Superior temporal gyrus (tissue), 1 donor: ENCODE data around the gene PARP12.

Experiments used
- DNase-seq: peaks from one replicate; pipeline ENCODE4 v3.0.0-alpha.2; 2016; ENCODE audit errors: extremely low spot score

The PARP12 gene

DNA sequence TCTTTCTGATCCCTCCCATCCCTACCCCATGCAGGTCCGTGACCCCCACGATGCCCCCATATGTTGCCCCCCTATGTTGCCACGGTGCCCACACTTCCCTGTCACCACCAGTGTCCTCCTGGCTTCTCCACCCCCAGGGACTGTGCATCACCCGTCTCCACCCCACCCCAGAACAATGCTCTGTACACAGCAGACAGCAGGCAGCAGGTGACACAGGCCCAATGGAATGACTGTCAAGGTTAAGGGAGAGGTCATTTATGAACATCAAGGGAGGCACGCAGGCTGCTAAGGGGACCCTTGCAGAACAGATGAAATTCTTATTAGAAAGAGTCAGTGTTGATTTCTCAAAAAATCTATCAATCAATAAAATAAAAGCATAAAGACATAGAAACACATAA lies 71.5 kb downstream of the PARP12 start:
- DNase-seq = no peak

DNA sequence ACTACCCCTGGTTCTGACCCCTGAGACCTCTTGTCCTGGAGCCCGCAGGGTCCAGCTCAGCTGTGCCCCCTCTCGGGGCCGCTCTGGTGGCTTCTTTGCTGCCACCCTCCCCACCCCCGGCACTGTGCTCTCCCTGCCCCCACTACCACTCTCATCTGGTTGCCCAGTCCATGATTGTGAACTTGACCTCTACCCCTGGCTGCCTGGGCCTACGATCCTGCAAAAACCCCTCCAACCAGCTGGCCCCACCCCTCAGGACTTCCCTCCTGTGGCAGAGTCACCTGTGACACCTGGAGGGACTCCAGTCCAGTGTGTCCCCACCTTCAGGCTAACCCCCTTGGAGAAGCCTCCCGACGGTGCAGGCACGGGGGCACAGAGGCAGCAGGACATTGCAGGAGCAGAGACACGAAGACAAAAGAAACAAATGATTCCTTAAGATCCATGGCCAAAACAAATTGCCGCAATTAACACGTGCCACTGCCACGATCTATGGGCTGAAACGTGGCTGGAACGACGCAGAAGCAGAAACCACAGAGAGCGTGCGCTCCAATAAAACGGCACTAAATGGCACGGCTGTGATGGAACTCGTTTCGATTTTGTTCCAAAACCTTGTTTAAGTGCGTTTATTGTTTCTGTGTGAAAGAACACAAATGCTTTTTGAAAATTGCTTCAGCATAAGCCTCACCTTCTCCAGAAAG lies 72.0 kb downstream of the PARP12 start:
- no peak for DNase-seq

DNA sequence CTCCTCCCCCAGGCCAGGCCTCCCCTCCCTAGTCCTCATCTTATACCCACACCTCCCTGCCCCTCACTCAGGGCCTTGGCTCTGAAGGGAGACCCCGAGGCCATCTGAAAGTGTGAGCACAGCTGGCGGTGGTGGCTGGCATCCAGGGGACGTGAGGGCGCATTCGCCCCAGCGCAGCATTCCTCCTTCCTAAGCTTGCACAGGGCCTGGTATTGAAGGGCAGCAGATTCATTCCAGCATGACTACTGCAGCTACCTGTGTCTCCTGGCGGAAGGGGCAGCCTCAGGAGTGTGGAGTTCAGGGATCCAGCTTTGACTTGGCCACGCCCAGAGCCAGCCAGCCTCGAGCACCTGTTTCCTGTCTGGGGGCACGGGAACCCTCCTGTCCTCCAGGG lies 72.6 kb downstream of the PARP12 start:
- no peak for DNase-seq

DNA sequence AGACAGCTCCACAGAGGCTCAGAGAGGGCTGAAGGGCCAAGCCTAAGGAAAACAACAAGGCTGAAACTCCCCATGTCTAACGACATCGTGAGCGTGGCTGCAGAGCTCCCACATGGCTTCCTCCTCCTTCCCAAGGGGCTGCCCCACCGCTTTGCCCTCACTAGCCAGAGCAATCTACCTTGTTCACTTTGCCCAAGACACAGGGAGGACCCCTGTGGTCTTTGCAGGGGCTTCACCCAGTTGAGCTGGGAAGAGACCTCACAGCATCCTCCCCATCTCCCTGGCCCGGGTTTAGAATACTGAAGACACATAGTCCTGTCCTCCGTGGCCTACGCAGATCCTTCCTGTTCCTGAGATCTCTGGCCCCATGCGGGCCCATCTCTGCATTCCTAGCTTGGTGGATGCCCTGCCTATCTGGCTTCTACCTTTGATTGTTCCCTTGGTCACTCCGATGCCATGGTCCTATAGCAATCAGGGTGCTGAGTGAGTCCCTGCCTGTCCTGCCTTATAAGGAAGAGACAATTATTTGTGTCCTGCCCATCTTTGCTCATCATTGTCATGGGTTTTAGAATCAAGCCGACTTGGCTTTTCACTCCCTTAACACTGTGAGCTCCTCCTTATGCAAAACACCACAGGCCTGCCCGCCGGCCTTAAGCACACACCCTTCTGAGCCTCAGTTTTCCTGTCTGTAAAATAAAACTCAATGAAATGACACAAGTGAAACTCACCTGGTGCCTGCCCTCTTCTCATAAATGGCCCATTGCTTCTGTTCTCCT lies 73.2 kb downstream of the PARP12 start:
- no peak for DNase-seq

DNA sequence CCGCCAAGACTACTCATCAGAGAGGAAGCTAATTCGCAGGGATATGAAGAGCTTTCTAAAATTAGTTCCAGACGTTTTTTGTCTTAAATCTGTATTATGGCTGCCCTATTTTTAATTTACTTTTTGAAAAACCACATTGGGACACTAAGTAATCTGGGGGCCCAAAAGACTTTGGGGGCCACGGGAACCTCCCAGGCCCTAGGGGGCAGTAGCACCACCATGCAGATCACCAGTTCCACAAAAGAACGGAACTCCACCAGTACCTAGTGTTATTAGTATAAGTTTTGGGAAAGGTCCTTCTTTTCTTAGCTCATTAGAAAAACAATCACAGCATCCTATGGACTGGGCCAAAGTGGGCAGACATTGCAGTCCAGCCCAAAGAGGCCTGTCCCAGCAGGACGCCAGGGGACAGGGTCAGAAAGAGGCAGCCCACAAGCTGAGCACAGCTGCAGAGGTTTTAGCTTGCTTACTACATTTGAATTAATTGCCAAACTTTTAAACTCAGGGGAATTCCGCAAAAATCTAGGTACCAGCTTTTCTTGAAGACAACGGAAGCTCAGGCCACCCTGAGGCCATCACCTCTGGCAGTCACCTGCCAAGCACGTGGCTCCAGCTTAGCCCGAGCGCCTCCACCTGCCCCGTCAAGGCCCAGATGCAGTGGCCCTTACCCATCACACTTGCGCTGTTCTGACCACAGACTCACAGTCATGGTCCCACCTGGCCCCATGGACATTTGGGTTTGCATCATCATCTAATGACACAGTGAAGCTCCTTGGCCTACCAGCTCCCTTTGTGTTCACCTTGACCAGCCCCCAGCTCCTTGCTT lies 74.8 kb downstream of the PARP12 start:
- no peak for DNase-seq

DNA sequence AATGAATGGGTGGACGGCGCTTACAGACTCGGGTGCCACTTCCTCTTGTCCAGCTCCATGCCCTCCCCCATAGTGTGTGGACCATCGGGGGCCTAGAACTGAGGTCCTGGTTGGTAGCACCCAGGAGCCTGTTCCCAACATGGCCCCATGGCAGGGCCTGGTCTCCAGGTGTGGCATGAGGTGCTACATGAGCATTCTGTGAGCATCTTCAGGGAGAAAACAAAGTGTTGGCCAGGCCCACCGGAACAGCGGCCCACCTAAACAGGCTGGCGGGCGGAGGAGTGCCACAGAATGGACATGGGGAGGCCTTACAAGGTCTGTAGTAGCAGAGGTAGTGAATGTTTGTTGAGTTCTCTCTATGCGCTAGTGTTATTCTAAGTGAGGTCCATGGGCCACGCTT lies 76.9 kb downstream of the PARP12 start:
- DNase-seq = no peak

DNA sequence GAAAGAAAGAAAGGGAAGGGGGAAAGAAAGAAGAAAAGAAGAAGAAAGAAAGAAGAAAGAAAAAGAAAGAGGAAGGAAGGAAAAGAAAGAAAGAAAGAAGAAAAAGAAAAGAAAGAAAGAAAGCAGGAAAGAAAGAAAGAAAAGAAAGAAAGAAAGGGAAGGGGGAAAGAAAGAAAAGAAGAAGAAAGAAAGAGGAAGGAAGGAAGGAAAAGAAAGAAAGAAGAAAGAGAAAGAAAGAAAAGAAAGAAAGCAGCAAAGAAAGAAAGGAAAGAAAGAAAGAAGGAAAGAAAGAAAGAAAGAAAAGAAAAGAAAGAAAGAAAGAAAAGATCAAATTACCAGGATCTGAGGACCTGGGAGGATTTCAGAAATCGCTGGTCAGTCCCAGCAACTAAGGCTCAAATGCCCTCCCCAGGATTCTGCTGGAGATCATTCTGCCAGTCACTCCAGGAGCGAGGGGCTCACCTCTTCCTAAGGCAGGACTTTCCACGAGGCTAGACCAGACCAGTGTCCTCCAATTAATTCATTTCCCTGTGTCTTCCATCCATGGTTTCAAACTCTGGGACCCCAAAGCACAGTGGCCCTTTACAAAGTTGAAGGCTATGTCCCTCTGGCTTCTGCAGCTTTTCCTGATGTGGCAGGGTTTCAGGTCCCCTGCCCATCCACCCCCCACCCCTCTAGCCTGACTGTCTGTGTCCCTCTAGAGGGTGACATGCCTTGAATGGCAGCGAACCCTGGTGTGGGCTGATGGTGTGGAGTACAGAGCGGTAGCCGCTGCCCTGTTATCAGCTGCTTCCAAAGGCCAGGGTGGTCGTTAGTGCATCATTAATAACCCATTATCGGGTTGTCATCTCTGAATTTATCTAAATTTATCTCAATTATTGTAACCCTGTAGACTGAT lies 77.9 kb downstream of the PARP12 start:
- DNase-seq = no peak

DNA sequence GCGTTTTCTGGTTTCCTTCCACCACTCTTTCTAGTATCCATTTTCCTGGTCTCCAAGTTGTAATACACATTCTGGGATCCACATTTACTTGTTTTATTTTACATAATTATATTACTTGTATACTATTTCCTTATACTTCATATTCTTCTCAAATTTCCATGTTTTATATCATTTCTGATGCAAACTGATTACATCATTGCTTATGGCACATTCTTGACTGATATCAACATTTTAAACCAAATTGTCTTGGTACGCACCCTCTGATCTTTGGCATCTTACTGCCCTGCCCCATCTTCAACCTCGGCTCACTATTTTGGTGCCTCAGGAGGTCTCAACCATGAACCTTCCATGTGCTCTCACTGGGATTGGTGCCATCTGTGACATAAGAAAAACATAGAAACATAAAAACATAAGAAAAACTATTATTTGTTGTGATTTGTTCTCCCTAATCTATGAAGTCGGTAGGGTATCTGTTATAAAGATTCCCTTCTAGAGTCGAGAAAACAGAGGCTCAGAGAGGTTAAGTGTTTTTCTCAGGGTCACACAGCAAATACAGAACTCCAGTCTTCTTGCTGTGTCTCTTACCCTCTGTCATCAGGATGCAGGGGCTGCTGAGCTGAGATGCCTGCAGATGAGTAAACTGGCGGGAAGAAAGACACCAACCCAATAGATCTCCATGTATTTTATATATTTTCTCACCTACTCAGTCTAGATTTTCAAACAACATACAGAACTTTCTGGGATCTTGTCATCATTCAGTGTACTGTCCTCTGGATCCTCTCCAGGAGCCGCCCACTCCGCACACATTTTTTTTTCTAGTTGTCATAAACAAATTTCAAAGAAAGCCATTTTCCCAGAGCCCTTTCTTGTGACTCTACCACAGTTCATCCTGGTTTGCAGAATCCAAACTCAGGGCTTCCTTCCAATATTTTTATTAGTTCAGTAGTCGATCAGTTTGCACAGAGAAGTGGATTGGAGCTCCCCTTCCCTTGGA lies 79.5 kb downstream of the PARP12 start:
- DNase-seq = no peak

DNA sequence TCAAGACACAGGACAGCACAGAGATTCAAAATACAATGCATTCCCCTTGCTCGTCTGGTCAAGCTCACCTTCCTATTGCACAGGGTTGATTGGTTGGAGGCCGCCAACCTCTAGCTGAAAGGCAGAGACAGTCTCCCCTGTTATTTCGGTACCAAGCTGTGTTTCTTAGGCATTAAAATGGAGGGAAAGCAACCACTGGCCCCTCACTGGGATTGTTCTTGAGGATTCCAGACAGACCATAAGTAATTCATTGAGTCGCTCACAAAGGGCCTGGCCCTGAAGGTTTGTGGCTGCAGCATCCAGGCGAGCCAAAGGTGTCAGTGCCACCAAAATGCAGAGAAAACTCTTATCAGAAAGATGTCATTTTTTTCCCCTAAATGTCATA lies 81.2 kb downstream of the PARP12 start:
- DNase-seq = no peak

DNA sequence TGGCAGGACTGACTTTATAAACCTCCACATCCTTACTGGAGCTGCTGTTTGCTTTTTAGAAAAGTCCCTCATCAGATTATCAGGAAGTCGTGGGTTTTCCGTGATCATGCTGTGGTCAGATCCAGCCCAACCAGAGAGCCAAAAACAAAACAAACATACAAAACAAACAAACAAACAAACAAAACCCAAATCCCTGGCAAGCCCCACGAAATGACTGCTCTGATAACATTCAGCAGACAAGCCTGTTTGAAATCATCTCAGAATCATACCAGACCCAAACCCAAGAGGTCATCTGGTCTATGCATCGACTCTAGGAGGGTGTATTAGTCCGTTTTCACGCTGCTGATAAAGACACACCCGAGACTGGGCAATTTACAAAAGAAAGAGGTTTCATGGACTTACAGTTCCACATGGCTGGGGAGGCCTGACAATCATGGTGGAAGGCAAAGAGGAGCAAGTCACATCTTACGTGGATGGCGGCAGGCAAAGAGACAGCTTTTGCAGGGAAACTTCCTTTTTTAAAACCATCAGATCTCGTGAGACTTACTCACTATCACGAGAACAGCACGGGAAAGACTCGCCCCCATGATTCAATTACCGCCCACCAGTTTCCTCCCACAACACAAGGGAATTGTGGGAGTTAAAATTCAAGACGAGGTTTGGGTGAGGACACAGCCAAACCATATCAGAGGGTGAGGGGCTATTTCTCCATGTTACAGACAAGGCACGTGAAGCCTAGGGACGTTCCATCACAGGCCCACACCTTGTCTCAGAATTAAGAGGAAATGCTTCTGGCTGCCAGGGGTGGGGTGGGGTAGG lies 85.7 kb downstream of the PARP12 start:
- no peak for DNase-seq

DNA sequence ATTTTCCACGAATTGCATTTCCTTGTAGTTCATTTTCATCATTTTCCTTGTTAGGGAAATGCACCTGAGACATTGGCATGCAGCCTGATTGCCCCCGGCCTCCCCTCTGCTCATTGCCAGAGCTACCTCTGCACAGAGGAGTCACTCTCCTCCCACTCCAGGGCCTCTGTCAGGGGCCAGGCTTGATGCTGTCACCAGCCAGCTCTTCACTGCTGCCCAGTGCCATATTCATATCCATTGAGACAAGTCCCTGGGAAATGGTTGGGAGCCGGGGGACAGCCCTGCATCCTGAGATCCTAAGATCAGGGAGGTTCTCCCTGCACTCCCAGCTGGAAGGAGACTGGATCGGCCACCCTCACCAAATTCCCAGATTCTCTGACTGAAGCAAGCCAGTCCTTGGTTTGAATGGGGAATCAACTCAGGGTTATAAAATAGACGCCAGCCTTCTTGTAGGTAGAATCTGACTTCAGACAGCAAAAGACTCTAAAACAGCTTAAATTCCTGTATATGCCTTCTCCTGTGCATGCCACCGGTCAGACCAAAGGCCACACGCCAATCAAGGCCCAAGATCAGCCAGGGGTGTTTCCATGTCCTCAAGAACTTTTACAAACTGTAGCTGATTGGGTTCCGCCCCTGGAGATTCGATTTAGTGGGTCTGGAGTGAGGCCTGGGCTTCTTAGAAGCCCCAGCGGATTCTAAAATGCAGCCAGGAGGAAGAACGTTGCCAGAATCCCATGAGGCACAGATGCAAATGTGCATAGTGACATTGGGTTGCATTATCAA lies 86.5 kb downstream of the PARP12 start:
- no peak for DNase-seq

DNA sequence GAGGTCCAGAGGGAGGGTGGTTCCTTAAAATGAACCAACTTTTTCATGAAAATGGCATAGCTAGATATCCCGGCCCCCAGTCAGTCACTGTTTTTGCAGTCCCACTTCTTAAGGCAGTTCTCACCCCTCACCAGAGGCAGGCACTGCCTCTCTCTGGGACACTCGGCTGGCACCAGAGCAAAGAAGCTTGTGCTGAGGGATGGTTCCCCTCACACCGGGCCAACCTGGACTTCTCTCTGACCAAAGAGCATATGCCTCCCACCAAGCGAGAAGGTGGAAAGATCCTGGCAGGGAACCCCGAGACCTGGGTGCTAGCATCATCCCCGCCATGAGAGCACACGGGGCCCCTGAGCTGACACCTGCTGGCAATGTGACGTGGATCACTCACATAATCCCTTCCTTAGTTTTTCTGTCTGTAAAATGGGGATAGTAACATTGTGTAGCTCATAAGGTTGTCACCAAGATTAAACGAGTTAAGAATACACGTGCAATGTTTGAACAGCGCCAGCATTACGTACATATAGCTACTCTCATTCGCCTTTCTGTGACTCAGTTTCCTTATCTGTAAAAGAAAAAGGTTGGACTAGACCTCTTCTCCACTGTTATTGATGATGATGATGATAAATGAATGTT lies 88.5 kb downstream of the PARP12 start:
- no peak for DNase-seq
